Activated CD4-positive, alpha-beta T cell treated with anti-CD3 and anti-CD28 coated beads, Interleukin-2, amount 50 U/mL, for 48 hours (primary cell): ENCODE results near the gene MAP4K4.

ENCODE experiments used
- DNase-seq, 2 experiments: peaks; one replicate each; pipeline ENCODE4 v3.0.0-alpha.2; 2020

MAP4K4 gene

DNA sequence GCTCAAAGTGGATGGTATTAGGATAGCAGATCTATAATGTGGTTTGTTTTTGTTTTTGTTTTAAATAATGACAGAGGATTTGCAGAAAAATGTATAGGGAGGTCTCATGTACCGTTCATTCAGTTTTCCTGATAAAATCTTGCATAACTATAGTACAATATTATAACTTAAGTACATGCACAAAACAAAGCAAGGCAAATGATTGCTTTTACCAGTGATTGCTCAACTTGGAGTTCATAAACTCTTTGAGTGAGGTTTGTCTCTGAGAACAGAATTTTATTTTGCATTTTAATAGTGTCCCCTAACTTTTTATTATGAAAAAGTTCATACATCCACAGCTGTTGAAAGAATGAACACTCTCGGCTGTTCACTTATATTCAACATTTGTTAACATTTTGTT, 96.6 kb downstream of the MAP4K4 start:
- DNase-seq: no peak

- no peak for DNase-seq
Observed at GRCh38 chr2:101795033-101795432, 97.5 kb downstream of the MAP4K4 start.

DNA sequence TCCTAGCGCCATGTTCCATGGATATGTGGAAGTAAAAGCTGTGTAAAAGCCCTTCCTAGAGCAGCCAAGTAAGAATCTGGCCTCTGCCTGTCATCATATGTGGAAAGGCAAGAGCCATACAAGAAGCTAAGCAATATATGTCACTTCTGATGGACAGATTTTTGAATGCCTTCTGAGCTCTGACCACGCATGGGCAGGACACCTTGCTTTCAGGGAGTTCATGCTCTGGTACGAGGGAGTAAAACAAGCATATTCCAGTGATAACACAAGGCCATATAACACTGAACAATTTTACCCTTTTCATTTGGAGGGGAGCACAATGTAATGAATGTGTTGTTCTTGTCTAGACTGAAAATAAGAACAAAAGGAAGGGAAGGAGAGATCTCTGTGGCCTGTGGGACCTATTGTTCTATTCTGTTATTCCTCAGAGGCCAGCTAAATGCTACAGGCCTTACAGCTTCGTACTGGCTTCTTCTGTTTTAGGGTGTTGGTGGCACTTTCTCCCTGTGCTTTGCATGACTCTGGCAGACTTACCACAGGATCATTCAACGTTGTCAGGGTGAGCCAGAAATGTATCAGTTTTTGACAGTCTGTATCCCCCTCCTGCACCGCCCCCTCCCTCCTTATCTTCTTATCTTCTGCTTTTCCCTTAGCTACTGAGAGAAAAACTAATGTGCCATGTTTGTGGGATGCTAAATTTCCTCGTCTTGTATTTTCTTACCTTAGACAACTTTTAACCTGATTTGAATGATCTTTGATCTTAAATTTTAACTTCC, 99.5 kb downstream of the MAP4K4 start:
- no peak for DNase-seq

GRCh38 chr2:101801496-101801895, 104.0 kb downstream of the MAP4K4 start:
- no peak for DNase-seq

- no peak for DNase-seq
Observed at GRCh38 chr2:101802329-101802728, 104.8 kb downstream of the MAP4K4 start.

DNA sequence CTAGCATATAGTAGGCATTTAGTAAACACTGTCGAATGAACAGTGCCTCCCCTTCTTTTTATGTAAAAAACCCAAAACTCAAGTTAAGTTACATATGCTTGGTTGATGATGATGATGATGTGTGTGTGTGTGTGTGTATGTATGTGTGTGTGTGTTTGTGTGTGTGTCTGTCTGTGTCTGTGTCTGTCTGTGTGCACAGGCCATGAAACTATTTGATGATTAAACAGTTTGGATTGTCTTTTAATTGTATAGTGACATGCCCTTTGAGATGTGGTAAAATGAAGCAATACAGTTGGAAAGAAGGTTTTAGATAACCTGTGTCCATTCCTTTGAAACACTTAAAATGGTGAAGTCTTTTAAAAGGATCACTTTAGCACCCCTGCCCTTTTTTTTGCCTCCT, 105.6 kb downstream of the MAP4K4 start:
- DNase-seq: no peak

DNA sequence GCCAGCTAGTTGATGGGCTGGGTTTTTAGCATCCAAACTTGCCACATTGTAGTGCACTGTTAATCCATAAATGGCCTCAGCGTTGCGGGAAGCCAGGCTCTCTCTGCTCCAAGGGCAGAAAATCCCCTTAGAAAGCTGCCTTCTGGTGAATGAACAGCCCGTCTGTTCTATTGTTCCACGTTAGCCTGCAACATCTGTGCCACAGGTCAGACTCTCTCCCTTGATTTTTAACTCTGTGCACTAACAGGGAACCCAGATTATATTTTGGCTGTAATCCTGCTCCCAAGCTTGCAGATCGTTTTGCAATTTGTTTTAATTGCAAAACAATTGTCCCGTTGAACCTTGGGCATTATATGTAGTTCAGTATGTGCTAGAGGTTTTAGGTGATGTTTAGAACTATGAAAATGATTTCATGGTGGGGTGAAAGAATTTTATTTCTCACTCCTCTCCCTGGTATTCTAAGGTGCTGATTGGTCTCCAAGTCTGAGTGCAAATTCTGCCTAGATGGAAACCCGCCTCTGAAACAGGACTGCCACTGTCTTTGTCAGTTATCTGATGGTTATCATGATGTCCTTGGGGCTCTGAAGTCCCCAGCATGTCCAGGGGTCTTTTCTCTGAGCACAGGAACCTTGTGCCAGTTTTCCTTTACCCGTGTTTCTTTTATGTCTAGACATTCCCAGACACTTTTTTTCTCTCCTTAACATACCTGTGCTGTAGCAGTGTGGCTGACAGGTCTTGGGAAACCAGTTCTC, 106.6 kb downstream of the MAP4K4 start:
- no peak for DNase-seq

DNA sequence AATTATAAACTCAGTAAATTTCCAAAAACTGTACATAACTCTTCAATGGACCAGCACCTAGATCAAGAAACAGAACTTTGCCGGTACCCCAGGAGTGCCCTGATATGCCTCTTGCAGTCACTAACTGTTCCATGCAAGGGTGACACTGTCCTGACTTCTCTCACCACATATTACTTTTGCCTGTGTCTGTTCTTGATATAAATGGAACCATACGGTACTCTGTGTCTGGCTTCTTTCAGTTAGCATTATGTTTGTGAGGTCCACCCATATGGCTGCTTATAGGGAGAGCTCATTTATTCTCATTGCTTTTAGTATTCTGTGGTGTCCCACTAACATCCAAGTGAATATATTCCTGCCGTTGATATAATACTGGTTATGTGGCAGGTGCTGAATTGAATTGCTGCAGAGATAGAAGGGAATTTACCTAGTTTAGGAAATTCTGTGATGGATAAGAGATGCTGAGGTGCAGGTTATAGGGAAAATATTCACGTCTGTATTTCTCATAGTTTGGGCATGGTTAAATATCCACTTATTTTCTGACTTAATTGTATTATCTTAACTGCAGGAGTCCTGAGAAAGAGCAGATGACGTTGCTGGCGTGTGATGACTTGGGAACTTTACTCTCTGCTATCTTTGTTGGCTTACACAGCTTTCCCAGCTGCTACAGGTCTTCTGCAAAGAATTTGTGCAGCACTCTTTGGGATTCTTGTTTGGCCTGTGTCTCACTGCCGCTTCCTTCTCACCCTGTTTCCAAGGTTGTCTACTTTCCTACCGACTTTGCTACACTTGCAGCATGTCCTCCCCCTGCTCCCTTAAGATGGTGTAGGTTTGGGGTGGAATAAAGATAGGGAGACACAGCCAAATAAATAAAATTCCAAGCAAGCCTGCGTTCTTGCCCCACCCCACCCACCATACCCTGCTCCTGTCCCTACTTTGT, 107.9 kb downstream of the MAP4K4 start:
- no peak for DNase-seq

- DNase-seq: no peak
Observed at GRCh38 chr2:101806123-101806522, 108.6 kb downstream of the MAP4K4 start.

DNA sequence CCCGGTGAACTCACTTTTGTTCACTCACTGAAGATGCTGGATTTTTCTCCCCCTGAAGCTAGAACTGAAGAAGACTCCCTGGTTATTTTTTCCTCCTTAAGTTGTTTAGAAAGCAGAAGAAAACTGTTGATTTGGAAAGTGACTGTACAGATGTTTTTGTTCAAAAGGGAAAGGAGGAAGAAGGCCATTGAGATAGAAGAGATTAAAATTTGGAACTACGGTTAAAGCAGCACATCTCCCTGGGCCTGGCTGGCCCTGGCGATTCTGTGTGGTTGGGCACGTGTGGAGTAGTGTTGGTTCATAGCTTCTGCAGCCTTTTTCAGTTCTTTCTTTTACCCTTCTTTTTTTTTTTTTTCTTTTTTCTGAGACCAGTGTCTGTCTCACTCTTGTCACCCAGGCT, 109.2 kb downstream of the MAP4K4 start:
- DNase-seq: no peak

DNA sequence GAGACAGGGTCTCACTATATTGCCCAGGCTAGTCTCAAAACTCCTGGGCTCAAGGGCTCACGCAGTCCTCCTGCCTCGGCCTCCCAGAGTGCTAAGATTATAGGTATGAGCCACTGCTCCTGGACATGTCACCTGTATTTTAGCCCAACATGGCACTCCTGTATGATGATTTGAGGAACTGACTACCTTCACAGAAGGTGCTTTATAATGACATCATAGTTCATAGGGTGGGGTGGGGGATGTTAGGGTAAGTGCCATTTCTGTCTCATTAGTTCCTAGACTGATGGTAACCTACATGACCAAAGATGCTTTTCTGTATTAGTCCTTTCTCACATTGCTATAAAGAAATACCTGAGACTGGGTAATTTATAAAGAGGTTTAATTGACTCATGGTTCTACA, 109.7 kb downstream of the MAP4K4 start:
- DNase-seq: no peak

DNA sequence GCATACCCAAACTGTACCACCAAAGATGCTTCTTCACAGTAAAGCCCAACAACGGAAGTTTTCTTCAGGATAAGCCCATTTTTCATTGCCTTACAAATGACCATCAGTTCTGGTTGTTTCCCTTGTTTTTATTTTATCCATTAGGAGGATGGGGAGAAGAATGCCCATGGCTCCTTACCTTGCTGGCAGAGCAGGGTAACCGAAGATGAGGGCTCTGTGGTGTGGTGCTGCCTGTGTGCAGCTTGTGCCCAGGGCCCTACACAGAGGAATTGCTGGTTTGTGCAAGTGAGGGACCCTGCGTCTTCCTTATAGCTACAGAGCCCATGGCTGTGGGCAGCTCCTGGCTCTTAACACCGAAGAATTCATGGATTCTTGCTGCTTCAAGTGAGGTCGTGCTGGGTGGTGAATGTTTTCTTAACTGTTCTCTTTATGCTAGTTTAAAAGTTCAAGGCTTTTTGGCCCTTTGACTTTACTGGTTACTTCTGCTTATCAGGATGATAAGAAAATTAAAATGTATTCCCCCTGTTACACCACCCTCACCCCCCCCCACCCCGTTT, 110.6 kb downstream of the MAP4K4 start:
- no peak for DNase-seq

GRCh38 chr2:101809698-101810097, 112.2 kb downstream of the MAP4K4 start:
- DNase-seq: no peak

DNA sequence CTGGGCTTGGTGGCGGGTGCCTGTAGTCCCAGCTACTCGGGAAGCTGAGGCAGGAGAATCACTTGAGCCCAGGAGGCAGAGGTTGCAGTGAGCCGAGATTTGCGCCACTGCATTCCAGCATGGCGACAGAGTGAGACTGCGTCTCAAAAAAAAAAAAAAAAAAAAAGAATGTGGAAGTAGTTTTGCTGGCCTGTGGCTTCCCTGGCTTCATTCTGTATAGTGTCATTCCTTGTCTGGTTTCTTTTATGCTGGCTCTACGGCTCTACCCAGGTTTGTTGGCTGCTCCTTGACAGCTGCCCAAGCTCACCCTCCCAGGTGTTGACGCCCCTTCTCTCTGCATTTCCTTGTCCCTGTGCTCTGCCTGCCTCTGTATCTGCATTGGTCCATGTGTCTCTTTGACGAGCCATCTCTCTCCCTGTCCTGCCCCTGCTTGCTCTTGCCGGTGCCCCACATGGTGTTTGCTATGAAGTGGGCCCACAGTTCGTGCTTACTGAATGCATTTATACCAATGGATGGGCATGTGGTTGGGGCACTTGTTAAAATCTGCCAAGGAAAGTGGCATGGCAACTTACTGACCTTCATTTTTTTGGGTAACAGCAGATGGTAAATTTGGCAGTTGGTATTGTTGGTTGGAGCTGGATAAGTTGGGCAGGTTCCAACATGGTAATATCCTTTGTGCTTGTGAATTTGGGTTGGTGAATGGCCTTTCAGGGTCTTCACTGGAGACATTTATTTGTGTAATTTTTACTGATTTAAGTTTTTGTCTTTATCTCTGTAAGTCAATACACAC, 113.9 kb downstream of the MAP4K4 start:
- no peak for DNase-seq

GRCh38 chr2:101812226-101812625, 114.7 kb downstream of the MAP4K4 start:
- DNase-seq: no peak

DNA sequence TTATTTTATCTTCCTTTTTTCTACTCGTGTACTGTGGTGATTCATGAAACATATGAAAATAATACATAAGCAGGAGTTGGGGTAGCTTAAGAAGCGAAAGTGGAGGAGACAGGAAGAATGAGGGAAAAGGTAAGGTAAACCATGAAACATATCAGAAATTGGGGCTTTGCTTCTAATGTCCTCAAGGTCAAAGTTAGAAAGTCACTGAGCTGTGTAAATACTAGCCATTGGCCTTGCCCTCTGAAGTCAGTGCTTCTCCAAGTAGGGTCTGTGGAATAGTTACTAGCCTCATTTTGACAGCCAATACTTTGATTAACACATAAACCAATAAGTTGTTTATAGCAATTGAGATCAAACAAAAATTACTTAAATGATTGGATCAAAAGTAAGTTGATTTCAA, 117.2 kb downstream of the MAP4K4 start:
- no peak for DNase-seq

DNA sequence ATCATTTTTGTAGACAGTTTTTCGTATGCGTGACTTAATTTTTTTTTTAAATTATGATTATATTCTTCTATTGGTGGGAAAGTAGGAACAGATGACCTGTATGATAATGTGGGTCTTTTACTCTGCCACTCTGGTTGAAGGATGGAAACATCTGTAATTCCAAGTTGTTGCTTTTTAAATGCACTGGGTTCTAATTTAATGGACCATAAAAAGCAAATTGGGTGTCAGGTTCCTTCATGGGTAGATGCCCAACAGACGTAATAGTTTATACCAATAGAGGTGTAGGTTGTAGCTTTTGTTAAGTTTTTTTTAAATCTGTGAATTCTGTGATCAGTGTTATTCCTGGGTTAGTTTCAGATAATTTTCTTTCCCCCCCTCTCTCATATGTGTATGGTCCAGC, 117.6 kb downstream of the MAP4K4 start:
- no peak for DNase-seq

DNA sequence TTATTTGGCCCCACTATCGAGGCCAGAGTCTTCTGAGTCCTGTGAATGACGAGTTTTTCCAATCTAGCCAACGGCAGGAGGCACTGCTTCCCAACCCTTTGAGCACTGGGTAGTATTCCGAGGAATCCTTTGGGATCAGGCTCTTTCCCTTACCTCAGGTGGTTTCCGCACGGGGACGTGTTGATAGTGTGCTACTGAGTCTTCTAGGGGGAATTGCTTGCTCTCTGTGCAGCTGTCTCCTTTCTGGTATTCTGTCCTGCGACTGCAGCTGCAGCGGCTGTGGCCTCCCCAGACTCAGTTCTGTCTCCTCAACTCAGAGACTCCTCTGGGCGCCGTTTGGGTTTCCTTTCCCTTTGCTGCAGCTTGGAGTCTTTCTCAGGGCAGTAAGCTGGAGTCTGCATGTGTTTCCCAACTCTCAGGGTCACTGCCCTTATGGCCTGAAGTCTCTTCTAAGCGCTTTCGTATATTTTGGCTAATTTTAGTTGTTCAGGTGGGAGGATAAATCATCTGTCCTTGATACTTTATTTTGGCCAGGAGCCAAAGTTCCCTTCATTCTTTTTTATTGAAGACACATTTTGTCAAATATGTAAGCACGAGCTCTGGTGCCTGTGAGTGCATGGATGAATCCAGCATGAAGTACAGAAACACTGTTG, 118.4 kb downstream of the MAP4K4 start:
- no peak for DNase-seq

GRCh38 chr2:101816598-101816997, 119.1 kb downstream of the MAP4K4 start:
- no peak for DNase-seq

GRCh38 chr2:101817481-101817880, 120.0 kb downstream of the MAP4K4 start:
- DNase-seq: no peak
